Measurements from ENCODE around the gene FLOT1. TPM values are rescaled to one million over a fixed set of nuclear protein-coding genes. Genes with fewer than 3 reads are reported as not detected.
"Not testable (repeated sequence)": the region's sequence is repeated elsewhere in the genome, so short reads cannot be mapped to it uniquely, and the experiment has no call there.

Gene FLOT1
- total RNA-seq, 1 experiment from 2014 or later, result 111 TPM

DNA sequence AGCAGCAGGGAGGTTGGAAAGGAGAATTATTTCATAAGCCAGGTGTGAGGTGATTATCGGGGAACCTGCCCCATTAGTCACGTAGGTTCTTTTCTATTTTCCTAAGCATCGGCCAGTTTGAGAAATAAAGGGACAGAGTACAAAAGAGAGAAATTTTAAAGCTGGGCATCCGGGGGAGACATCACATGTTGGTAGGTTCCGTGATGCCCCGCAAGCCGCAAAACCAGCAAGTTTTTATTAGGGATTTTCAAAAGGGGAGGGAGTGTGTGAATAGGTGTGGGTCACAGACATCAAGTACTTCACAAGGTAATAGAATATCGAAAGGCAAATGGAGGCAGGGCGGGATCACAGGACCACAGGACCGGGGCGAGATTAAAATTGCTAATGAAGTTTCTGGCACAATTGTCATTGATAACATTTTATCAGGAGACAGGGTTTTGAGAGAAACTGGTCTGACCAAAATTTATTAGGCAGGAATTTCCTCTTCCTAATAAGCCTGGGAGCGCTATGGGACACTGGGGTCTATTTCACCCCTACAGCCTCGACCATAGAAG is 22.1 kb upstream of the FLOT1 start:
- Mint-ChIP-seq H3K27ac (peak overlapping the region; percentile 58 to 98 (median 78)), H3K4me1 (peaks cover 67 to 74% of the 10 kb centered on the region in 2 experiments), H3K4me3 (peak overlapping the region; percentile 49 to 61)
- H4K5ac ChIP-seq (ENCODE audit: insufficient read length, low read depth, low read length), result peak overlapping the region; percentile 44
- H3K79me2 ChIP-seq (ENCODE audit: insufficient read depth, low read length); H3K14ac ChIP-seq (ENCODE audit: insufficient read depth, low read length); DNase-seq; H2AK5ac ChIP-seq (ENCODE audit: insufficient read length, low read length); H2BK20ac ChIP-seq (ENCODE audit: low read depth, low read length, poor library complexity, severe bottlenecking); H3K9me3 ChIP-seq (ENCODE audit: control insufficient read depth, low read depth, low read length); H3K9me3 Mint-ChIP-seq; H3K56ac ChIP-seq (ENCODE audit: insufficient read length, low read depth, low read length); H4K8ac ChIP-seq (replicated peaks; ENCODE audit: insufficient read length, low read depth, low read length); H3K23ac ChIP-seq (ENCODE audit: insufficient read length, low read depth, low read length); H2AFZ ChIP-seq (ENCODE audit: low read length); H4K91ac ChIP-seq (ENCODE audit: insufficient read length, low read depth, low read length); H3K36me3 Mint-ChIP-seq (ENCODE audit: insufficient read depth in 1 of 3, low read depth in 3 of 3); H3T11ph ChIP-seq (ENCODE audit: low read length); H4K20me1 ChIP-seq (ENCODE audit: control insufficient read depth, insufficient read depth, insufficient read length); H3K23me2 ChIP-seq (ENCODE audit: insufficient read length, low read depth, low read length, poor library complexity, severe bottlenecking); H2BK5ac ChIP-seq (ENCODE audit: insufficient read length, low read length); H2BK15ac ChIP-seq (ENCODE audit: low read depth, low read length); H3K27me3 Mint-ChIP-seq (ENCODE audit: low read depth); H2BK12ac ChIP-seq (ENCODE audit: insufficient read length, low read depth, low read length); H3K27me3 ChIP-seq (ENCODE audit: insufficient read depth, low read length); H3K79me1 ChIP-seq (ENCODE audit: insufficient read depth, low read depth, low read length, poor library complexity, severe bottlenecking); H3K4ac ChIP-seq (ENCODE audit: low read depth, low read length): not testable (repeated sequence)
- H3K9ac ChIP-seq (ENCODE audit: extremely low read depth, insufficient read length, low read length), result peak overlapping the region; percentile 39
- H3K4me1 ChIP-seq (ENCODE audit: insufficient read depth, low read length), result peaks cover 28% of the 10 kb centered on the region; the same call in 1 of the 2 replicates
- H3K18ac ChIP-seq (ENCODE audit: insufficient read length, low read depth, low read length), result peak overlapping the region; percentile 68
- peak overlapping the region; percentile 52 for H3K4me2 ChIP-seq (ENCODE audit: insufficient read depth, insufficient read length, low read length)
- peak overlapping the region; percentile 84 for H2BK120ac ChIP-seq (ENCODE audit: low read depth, low read length, poor library complexity, severe bottlenecking)
- peak overlapping the region; percentile 85 for H3K27ac ChIP-seq (ENCODE audit: insufficient read length, low read depth, low read length)
- no CpG with 5 or more reads among the region's 13 CpGs for WGBS (ENCODE audit: extremely low coverage, insufficient read length, low lambda C conversion rate)

Measured in H9 (cell line).